K562 (cell line): Measurements from ENCODE around the gene FAT2. TPM values are rescaled to one million over a fixed set of nuclear protein-coding genes. Genes with fewer than 3 reads are reported as not detected.

Source experiments
- ATAC-seq: fragments of 200-7000 bp; cut with Tn5 transposase; 3 replicates; pipeline ENCODE4 v1.9.1; 2020; ENCODE audit warnings: moderate library complexity
- BruUV-seq: library from RNA; stranded (reverse); fragments of 400-500 nt; replicated peaks from 2 replicates; lab custom pipeline; 2021; lab: Mats Ljungman, UMichigan
- CTCF ChIA-PET: fragments of 300-600 bp; formaldehyde crosslinking; extraction: SDS; loops from one replicate; lab custom pipeline; 2021; ENCODE audit warnings: low intra/inter-chr PET ratio; lab: Yijun Ruan, JAX
- POLR2A ChIA-PET: fragments of 300-600, 350-650 bp; sonication (Branson Sonifier 250); formaldehyde crosslinking; extraction: SDS; loops from one replicate; lab custom pipeline; 2021; ENCODE audit warnings: antibody characterized with exemption, inconsistent platforms; lab: Yijun Ruan, JAX
- DNase-seq, 4 experiments: peaks; one replicate each; pipeline versions ENCODE4 v3.0.0 to v3.0.0-alpha.2; 2011 to 2018; ENCODE audit warnings: low spot score in 3 of 4, mixed read lengths in 3 of 4; ENCODE audit errors: extremely low read depth in 1 of 4
- FAIRE-seq: peaks from 2 replicates; lab custom pipeline; 2011; peaks lifted over from hg19 to GRCh38; lab: Jason Lieb, UNC
- H2AFZ ChIP-seq: 2 replicates; pipeline ENCODE4 v1.6.0; 2011; ENCODE audit warnings: low read depth, low read length, control low read depth, inconsistent platforms
- H3K27ac ChIP-seq: fragments of 200-600 bp; 3 replicates; pipeline ENCODE4 v1.8.0; 2011; ENCODE audit warnings: low read depth, mild to moderate bottlenecking, control low read depth, inconsistent platforms, low read length, moderate library complexity, mixed read lengths; ENCODE audit errors: extremely low read depth
- H3K27me3 ChIP-seq, 2 experiments: fragments of 300-600 bp in 1 of 2; 2 replicates in 1 of 2; 3 replicates in 1 of 2; pipeline versions ENCODE4 v1.6.0 to v1.8.0; 2011; ENCODE audit warnings: inconsistent platforms in 2 of 2, low read length in 2 of 2, mild to moderate bottlenecking in 1 of 2, mixed read lengths in 1 of 2, moderate library complexity in 1 of 2; ENCODE audit not compliant: control insufficient read depth in 2 of 2, insufficient read depth in 2 of 2
- H3K36me3 ChIP-seq: fragments of 300-600 bp; 3 replicates; pipeline ENCODE4 v1.8.0; 2011; ENCODE audit warnings: mild to moderate bottlenecking, low read length, inconsistent platforms; ENCODE audit not compliant: control insufficient read depth, insufficient read depth
- H3K4me1 ChIP-seq, 2 experiments: fragments of 200-600 bp in 1 of 2; replicated peaks in 1 of 2; 2 replicates in 1 of 2; 3 replicates in 1 of 2; pipeline versions ENCODE4 v1.5.1 to v1.8.0; 2011; ENCODE audit warnings: inconsistent platforms in 2 of 2, low read length in 2 of 2, mild to moderate bottlenecking in 1 of 2, mixed read lengths in 1 of 2, moderate library complexity in 1 of 2; ENCODE audit not compliant: control insufficient read depth in 2 of 2, insufficient read depth in 2 of 2
- H3K4me2 ChIP-seq: 2 replicates; pipeline ENCODE4 v1.6.1; 2011; ENCODE audit warnings: low read length, control low read depth, inconsistent platforms, mixed read lengths; ENCODE audit not compliant: insufficient read depth
- H3K4me3 ChIP-seq: fragments of 200-600 bp; sonication (generic), shearing (Covaris generic); 2 replicates; pipeline ENCODE4 v1.5.1; 2016; ENCODE audit warnings: control low read depth, inconsistent platforms
- H3K79me2 ChIP-seq: fragments of 200-600 bp; 3 replicates; pipeline ENCODE4 v1.8.0; 2011; ENCODE audit warnings: low read length, inconsistent platforms; ENCODE audit not compliant: control insufficient read depth, insufficient read depth
- H3K9ac ChIP-seq, 2 experiments: 2 replicates each; pipeline versions ENCODE4 v1.6.0 to v1.6.1; 2011; ENCODE audit warnings: low read depth in 2 of 2, low read length in 2 of 2, control low read depth in 1 of 2, inconsistent platforms in 1 of 2, mild to moderate bottlenecking in 1 of 2, mixed read lengths in 1 of 2; ENCODE audit not compliant: insufficient read depth in 1 of 2
- H3K9me1 ChIP-seq: one replicate; pipeline ENCODE4 v1.6.0; 2011; ENCODE audit warnings: inconsistent platforms, mild to moderate bottlenecking, low read length, moderate library complexity; ENCODE audit not compliant: control insufficient read depth, insufficient read depth
- H3K9me3 ChIP-seq: replicated peaks from 2 replicates; pipeline ENCODE4 v1.5.1; 2011; ENCODE audit warnings: low read depth, low read length, inconsistent platforms; ENCODE audit not compliant: control insufficient read depth, insufficient read depth
- H4K20me1 ChIP-seq: replicated peaks from 2 replicates; pipeline ENCODE4 v1.6.1; 2011; ENCODE audit warnings: low read length, inconsistent platforms, mixed read lengths; ENCODE audit not compliant: control insufficient read depth, insufficient read depth
- RBM34 ChIP-seq: fragments of 200-400 bp; formaldehyde crosslinking; IDR thresholded peaks from 2 replicates; pipeline ENCODE4 v1.6.1; 2018; ENCODE audit warnings: low read length, borderline replicate concordance; ENCODE audit not compliant: insufficient read depth
- TAL1 ChIP-seq: fragments of 450-650 bp; IDR thresholded peaks from 2 replicates; pipeline ENCODE4 v1.6.1; 2016; ENCODE audit warnings: mild to moderate bottlenecking
- ZNF316 ChIP-seq: fragments of 450-650 bp; IDR thresholded peaks from 2 replicates; pipeline ENCODE4 v1.6.1; 2016
- WGBS: fragments of 100-300 bp; shearing (Covaris generic); methylation state at CpG from one replicate; pipeline ENCODE4 v1.1.6; 2016; ENCODE audit warnings: low coverage, mixed read lengths; ENCODE audit not compliant: insufficient coverage; ENCODE audit errors: missing lambda C conversion rate; 5-methylcytosine and 5-hydroxymethylcytosine counted together
- in situ Hi-C: fragments of 300-500 bp; cut with MboI; formaldehyde crosslinking; loops from 4 replicates; pipeline ENCODE4 v1.15.0; 2018; ENCODE audit warnings: inconsistent platforms, mixed read lengths
- intact Hi-C: fragments of 100-400 bp; cut with micrococcal nuclease; formaldehyde crosslinking; loops from 2 replicates; pipeline ENCODE4 v1.14.2; 2022
- polyA plus RNA-seq, 8 experiments: library from polyadenylated mRNA; depleted of rRNA in 4 of 8; stranded (reverse) in 5 of 8; unstranded in 3 of 8; fragments of >200 nt; fragmentation: Nextera tagmentation in 2 of 8; fragmentation: Illumina TruSeq in 1 of 8; extraction: Ambion mirVana in 2 of 8; extraction: Trizol in 1 of 8; gene quantifications; 2 replicates each; pipeline versions ENCODE4 v1.2.1 to v1.2.3, GENCODE V29; 2011 to 2014; ENCODE audit warnings: inconsistent platforms in 1 of 8, missing spikeins in 1 of 8
- total RNA-seq, 7 experiments: library from RNA; depleted of rRNA in 6 of 7; stranded (reverse); fragments of >200 nt in 6 of 7; fragmentation: Illumina TruSeq in 2 of 7; extraction: Trizol in 2 of 7; gene quantifications; 2 replicates each; pipeline versions ENCODE4 v1.2.1 to v1.2.3, GENCODE V29; 2011 to 2021; ENCODE audit warnings: low replicate concordance in 1 of 7
- TF ChIP-seq, protein P1 (sequence below): sonication (generic); formaldehyde crosslinking; IDR thresholded peaks from 2 replicates; pipeline ENCODE4 v1.8.1; 2023; ENCODE audit warnings: mild to moderate bottlenecking, missing genetic modification reagents
- TF ChIP-seq, protein P2 (sequence below): sonication (generic); formaldehyde crosslinking; IDR thresholded peaks from 2 replicates; pipeline ENCODE4 v1.8.0; 2022; ENCODE audit warnings: mild to moderate bottlenecking, missing genetic modification reagents, borderline replicate concordance

The FAT2 gene
- total and polyA plus RNA-seq, 9 of the 15 experiments (the other 6 are each of a cell fraction or from before 2014, with no cell fraction given): not detected

DNA sequence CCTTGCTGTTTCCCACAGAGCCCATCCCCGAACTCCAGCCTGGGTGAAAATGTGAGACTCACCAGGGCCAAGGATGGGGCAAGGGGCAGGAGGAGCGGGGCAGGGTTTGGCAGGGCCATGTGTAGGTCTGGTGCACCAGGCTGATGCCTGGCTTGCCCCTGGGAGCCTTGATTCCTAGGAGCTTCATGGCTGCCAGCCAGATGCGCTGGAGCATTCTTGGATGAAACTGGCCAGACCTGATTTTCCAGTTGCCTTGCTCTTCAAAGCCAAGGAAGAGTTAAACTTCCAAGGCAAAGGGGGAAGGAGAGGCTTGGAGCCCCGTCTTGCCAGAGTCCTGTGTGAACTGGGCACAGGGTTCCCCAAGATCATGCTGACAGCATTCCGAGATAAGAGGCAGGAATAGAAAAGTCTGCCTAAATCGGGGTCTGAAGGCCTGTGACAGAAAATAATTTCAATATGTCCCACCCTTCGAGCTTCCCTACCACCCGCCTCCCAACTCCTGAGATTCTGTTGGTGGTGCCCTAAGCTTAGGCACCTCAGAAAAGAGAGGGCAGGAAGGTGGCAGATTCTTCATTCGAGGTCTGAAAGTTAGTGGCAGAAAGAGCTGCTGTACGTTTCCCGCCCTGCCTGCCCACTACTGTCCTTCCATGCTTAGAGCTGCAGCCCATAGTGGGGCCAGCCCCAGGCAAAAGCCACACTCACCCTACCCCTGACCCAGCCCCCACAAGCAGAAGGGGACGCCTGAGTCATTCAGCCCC, 20.4 kb downstream of the FAT2 start:
- WGBS: 1% methylated on average over 12 of the region's 12 CpGs
- in situ Hi-C loops: no loop called here
- Histone ChIP-seq H2AFZ (no peak overlapping the region), H3K9me1 (no peaks in the 10 kb centered on the region), H3K9ac (no peak overlapping the region; a peak in 1 of 4 replicates), H3K36me3 (no peaks in the 10 kb centered on the region), H3K27ac (no peak overlapping the region), H4K20me1 (no peaks in the 10 kb centered on the region), H3K4me3 (no peak overlapping the region), H3K4me2 (no peak overlapping the region), H3K9me3 (no peaks in the 10 kb centered on the region), H3K4me1 (no peaks in the 10 kb centered on the region), H3K79me2 (no peaks in the 10 kb centered on the region), H3K27me3 (peaks cover 22 to 62% of the 10 kb centered on the region in 2 experiments)
- FAIRE-seq (no peak), ATAC-seq (no peak), DNase-seq (no peak)
- no TSS peak for BruUV-seq
- TF ChIP-seq ZNF316: no peak
- TF ChIP-seq RBM34: no peak
- TF ChIP-seq TAL1: no peak
- ChIA-PET CTCF (no interaction called here), POLR2A (interaction anchor here (0.6 to 0.8 kb wide), 2 partner anchors 17 to 57 kb away, joined by 3 to 5 read pairs; no protein-coding TSS in a partner anchor)
- intact Hi-C loops: no loop called here

DNA sequence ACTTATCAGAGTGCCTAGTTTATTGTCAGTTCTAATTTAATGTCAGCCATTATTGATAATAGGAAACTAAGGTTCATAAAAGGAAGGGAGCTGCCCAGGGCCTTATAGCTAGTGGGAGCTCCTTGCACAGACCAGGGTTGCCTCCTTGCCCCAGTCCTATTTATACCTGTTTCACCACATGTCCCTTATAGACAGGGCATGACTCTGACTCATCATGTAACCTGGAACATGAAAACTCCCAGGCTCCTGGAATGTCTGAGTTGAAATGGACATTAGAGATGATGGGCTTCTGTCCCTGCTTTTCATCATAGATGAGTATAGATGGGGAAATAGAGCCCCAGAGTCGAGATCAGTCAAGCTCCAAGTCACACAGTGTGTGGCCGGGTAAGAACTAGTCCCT, 21.1 kb downstream of the FAT2 start:
- H3K9me3 ChIP-seq: no peaks in the 10 kb centered on the region
- in situ Hi-C loops (no loop called here), intact Hi-C loops (no loop called here)
- ATAC-seq (no peak), DNase-seq (no peak), FAIRE-seq (no peak)
- no peak overlapping the region for H3K9ac ChIP-seq
- WGBS: 0% methylated on average over 2 of the region's 2 CpGs
- H3K79me2 ChIP-seq: no peaks in the 10 kb centered on the region
- H4K20me1 ChIP-seq: no peaks in the 10 kb centered on the region
- TF ChIP-seq, protein P1, sequence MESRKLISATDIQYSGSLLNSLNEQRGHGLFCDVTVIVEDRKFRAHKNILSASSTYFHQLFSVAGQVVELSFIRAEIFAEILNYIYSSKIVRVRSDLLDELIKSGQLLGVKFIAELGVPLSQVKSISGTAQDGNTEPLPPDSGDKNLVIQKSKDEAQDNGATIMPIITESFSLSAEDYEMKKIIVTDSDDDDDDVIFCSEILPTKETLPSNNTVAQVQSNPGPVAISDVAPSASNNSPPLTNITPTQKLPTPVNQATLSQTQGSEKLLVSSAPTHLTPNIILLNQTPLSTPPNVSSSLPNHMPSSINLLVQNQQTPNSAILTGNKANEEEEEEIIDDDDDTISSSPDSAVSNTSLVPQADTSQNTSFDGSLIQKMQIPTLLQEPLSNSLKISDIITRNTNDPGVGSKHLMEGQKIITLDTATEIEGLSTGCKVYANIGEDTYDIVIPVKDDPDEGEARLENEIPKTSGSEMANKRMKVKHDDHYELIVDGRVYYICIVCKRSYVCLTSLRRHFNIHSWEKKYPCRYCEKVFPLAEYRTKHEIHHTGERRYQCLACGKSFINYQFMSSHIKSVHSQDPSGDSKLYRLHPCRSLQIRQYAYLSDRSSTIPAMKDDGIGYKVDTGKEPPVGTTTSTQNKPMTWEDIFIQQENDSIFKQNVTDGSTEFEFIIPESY: no peak
- TF ChIP-seq, protein P2, sequence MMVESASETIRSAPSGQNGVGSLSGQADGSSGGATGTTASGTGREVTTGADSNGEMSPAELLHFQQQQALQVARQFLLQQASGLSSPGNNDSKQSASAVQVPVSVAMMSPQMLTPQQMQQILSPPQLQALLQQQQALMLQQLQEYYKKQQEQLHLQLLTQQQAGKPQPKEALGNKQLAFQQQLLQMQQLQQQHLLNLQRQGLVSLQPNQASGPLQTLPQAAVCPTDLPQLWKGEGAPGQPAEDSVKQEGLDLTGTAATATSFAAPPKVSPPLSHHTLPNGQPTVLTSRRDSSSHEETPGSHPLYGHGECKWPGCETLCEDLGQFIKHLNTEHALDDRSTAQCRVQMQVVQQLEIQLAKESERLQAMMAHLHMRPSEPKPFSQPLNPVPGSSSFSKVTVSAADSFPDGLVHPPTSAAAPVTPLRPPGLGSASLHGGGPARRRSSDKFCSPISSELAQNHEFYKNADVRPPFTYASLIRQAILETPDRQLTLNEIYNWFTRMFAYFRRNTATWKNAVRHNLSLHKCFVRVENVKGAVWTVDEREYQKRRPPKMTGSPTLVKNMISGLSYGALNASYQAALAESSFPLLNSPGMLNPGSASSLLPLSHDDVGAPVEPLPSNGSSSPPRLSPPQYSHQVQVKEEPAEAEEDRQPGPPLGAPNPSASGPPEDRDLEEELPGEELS (CRISPR knock-in tag): no peak
- ChIA-PET CTCF (no interaction called here), POLR2A (no interaction called here)
- no peak overlapping the region for H3K27ac ChIP-seq
- no peak overlapping the region for H3K4me2 ChIP-seq
- no peaks in the 10 kb centered on the region for H3K4me1 ChIP-seq
- no peak overlapping the region for H2AFZ ChIP-seq
- no TSS peak for BruUV-seq
- no peaks in the 10 kb centered on the region for H3K36me3 ChIP-seq
- H3K4me3 ChIP-seq: no peak overlapping the region
- H3K27me3 ChIP-seq: peaks cover 23 to 64% of the 10 kb centered on the region in 2 experiments; a peak in 4 of 5 replicates
- no peaks in the 10 kb centered on the region for H3K9me1 ChIP-seq
